Common myeloid progenitor, CD34-positive (primary cell): ENCODE measurements around the gene ACRBP.

Experiments used
- CTCF ChIA-PET: fragments of 350-600 bp; sonication (Branson Sonifier 250); formaldehyde crosslinking; loops from one replicate; lab custom pipeline; 2021; ENCODE audit warnings: antibody characterized with exemption; lab: Charles Lee
- POLR2A ChIA-PET: fragments of 350-600 bp; sonication (Branson Sonifier 250); formaldehyde crosslinking; loops from one replicate; lab custom pipeline; 2021; ENCODE audit warnings: antibody characterized with exemption; lab: Charles Lee
- DNase-seq, 3 donors: peaks; one replicate each; pipeline versions ENCODE4 v3.0.0 to v3.0.0-alpha.2; 2013
- H3K27ac ChIP-seq, 2 experiments: 1 replicate in 1 of 2; 2 replicates in 1 of 2; pipeline ENCODE4 v1.7.0; 2013; ENCODE audit warnings: inconsistent platforms in 2 of 2, low read length in 2 of 2, mild to moderate bottlenecking in 2 of 2, low read depth in 1 of 2, moderate library complexity in 1 of 2; ENCODE audit not compliant: severe bottlenecking in 2 of 2, insufficient read depth in 1 of 2, poor library complexity in 1 of 2
- H3K27me3 ChIP-seq, 5 experiments: replicated peaks in 2 of 5; 1 replicate in 3 of 5; 2 replicates in 2 of 5; pipeline versions ENCODE4 v1.6.1 to v1.7.0; 2013; ENCODE audit warnings: low read length in 4 of 5, mild to moderate bottlenecking in 2 of 5, moderate library complexity in 2 of 5, inconsistent platforms in 1 of 5; ENCODE audit not compliant: insufficient read depth in 5 of 5, control insufficient read depth in 4 of 5
- H3K36me3 ChIP-seq, 4 experiments: 1 replicate in 2 of 4; 2 replicates in 2 of 4; pipeline versions ENCODE4 v1.6.1 to v1.7.0; 2013; ENCODE audit warnings: low read length in 3 of 4, control low read depth in 1 of 4, mild to moderate bottlenecking in 1 of 4; ENCODE audit not compliant: control insufficient read depth in 4 of 4, insufficient read depth in 4 of 4
- H3K4me1 ChIP-seq, 4 experiments: 1 replicate in 3 of 4; 2 replicates in 1 of 4; pipeline versions ENCODE4 v1.6.1 to v1.7.1; 2013; ENCODE audit warnings: low read length in 3 of 4, mild to moderate bottlenecking in 3 of 4, control low read depth in 1 of 4, inconsistent platforms in 1 of 4, moderate library complexity in 1 of 4; ENCODE audit not compliant: control insufficient read depth in 4 of 4, insufficient read depth in 4 of 4; ENCODE audit errors: control extremely low read depth in 1 of 4
- H3K4me3 ChIP-seq, 7 experiments: 1 replicate in 4 of 7; 2 replicates in 3 of 7; pipeline versions ENCODE4 v1.5.1 to v1.7.0; 2013; ENCODE audit warnings: mild to moderate bottlenecking in 7 of 7, low read length in 6 of 7, moderate library complexity in 6 of 7, inconsistent platforms in 2 of 7, low read depth in 2 of 7, control low read depth in 1 of 7; ENCODE audit not compliant: insufficient read depth in 4 of 7, control insufficient read depth in 1 of 7; ENCODE audit errors: extremely low read depth in 1 of 7
- H3K9me3 ChIP-seq, 5 experiments: 1 replicate in 4 of 5; 2 replicates in 1 of 5; pipeline versions ENCODE4 v1.6.1 to v1.7.1; 2013; ENCODE audit warnings: low read length in 4 of 5, mild to moderate bottlenecking in 2 of 5, inconsistent platforms in 1 of 5, low read depth in 1 of 5, moderate library complexity in 1 of 5; ENCODE audit not compliant: control insufficient read depth in 4 of 5, insufficient read depth in 2 of 5; ENCODE audit errors: control extremely low read depth in 1 of 5
- WGBS: methylation state at CpG from one replicate; pipeline ENCODE4 v1.1.5; 2013; ENCODE audit not compliant: insufficient coverage; 5-methylcytosine and 5-hydroxymethylcytosine counted together

ACRBP gene

GRCh38 chr12:6607751-6608591, 39.3 kb downstream of the ACRBP start:
- Histone ChIP-seq H3K4me3 (peak overlapping the region in 5 of 7 experiments; percentile 19 to 42 (median 26)), H3K9me3 (no peaks in the 10 kb centered on the region), H3K27me3 (no peaks in the 10 kb centered on the region), H3K4me1 (peaks cover 34 to 75% (median 65%) of the 10 kb centered on the region in 4 experiments), H3K36me3 (peaks cover 0 to 24% (median 5%) of the 10 kb centered on the region in 4 experiments), H3K27ac (peak overlapping the region in 1 of 2 experiments; percentile 43)
- CTCF ChIA-PET: interaction anchor here (0.9 to 1.2 kb wide), 3 partner anchors 9 to 79 kb away, joined by 3 to 5 read pairs (median 4); no protein-coding TSS in a partner anchor
- peak; percentile 87 to 94 (median 93) for DNase-seq
- POLR2A ChIA-PET: interaction anchor here (0.6 to 0.9 kb wide), 2 partner anchors 13 to 81 kb away, joined by 3 read pairs; partner anchors contain the start of gene ZNF384
- 2% methylated on average over 5 of the region's 8 CpGs for WGBS

GRCh38 chr12:6606331-6607131, 40.7 kb downstream of the ACRBP start:
- Histone ChIP-seq H3K4me1 (peaks cover 32 to 72% (median 62%) of the 10 kb centered on the region in 4 experiments), H3K4me3 (peak overlapping the region; percentile 69 to 96 (median 82)), H3K36me3 (peaks cover 7 to 38% (median 15%) of the 10 kb centered on the region in 4 experiments), H3K27me3 (no peaks in the 10 kb centered on the region), H3K27ac (peak overlapping the region; percentile 58 to 83), H3K9me3 (no peaks in the 10 kb centered on the region)
- ChIA-PET POLR2A (interaction anchor here (0.6 to 2.0 kb wide), 3 partner anchors 11 to 83 kb away, joined by 3 to 5 read pairs (median 4); partner anchors contain the start of genes NOP2 and ZNF384), CTCF (interaction anchor here (1.0 to 2.8 kb wide), 4 partner anchors 15 to 78 kb away, joined by 4 to 11 read pairs (median 6); no protein-coding TSS in a partner anchor)
- WGBS: under 1% methylated on average over 33 of the region's 70 CpGs
- DNase-seq: peak in 2 of 3 donors; percentile 51 to 61

- H3K36me3 ChIP-seq: peaks cover 16 to 47% (median 22%) of the 10 kb centered on the region in 4 experiments
- peak in 1 of 3 donors; percentile 27 for DNase-seq
- H3K4me1 ChIP-seq: peaks cover 24 to 64% (median 54%) of the 10 kb centered on the region in 4 experiments
- no peaks in the 10 kb centered on the region for H3K27me3 ChIP-seq
- ChIA-PET CTCF (interaction anchor here (0.8 to 2.8 kb wide), 8 partner anchors 14 to 87 kb away, joined by 3 to 11 read pairs (median 4); partner anchors contain the start of gene NOP2), POLR2A (interaction anchor here (0.5 to 2.0 kb wide), 4 partner anchors 10 to 131 kb away, joined by 3 to 6 read pairs (median 4); partner anchors contain the start of gene NOP2)
- 5% methylated on average over 12 of the region's 18 CpGs for WGBS
- H3K27ac ChIP-seq: peak overlapping the region; percentile 29 to 83
- no peaks in the 10 kb centered on the region for H3K9me3 ChIP-seq
- peak overlapping the region; percentile 69 to 96 (median 82) for H3K4me3 ChIP-seq
Observed at GRCh38 chr12:6605421-6606330, 41.6 kb downstream of the ACRBP start.

GRCh38 chr12:6604259-6605029, 42.8 kb downstream of the ACRBP start:
- Histone ChIP-seq H3K4me3 (peak overlapping the region in 6 of 7 experiments; percentile 69 to 96 (median 81)), H3K4me1 (peaks cover 24 to 61% (median 52%) of the 10 kb centered on the region in 4 experiments), H3K27me3 (no peaks in the 10 kb centered on the region), H3K9me3 (no peaks in the 10 kb centered on the region), H3K27ac (peak overlapping the region; percentile 1 to 83), H3K36me3 (peaks cover 23 to 59% (median 32%) of the 10 kb centered on the region in 4 experiments)
- no peak for DNase-seq
- ChIA-PET POLR2A (interaction anchor here (0.7 to 2.0 kb wide), 3 partner anchors 9 to 37 kb away, joined by 3 to 4 read pairs (median 4); partner anchors contain the start of gene NOP2), CTCF (interaction anchor here (0.8 to 2.8 kb wide), 13 partner anchors 10 to 80 kb away, joined by 3 to 11 read pairs (median 5); partner anchors contain the start of gene NOP2)
- whole genome bisulfite sequencing: 96% methylated on average over 4 of the region's 6 CpGs

- ChIA-PET POLR2A (interaction anchor here (0.5 to 1.6 kb wide), 4 partner anchors 9 to 68 kb away, joined by 3 to 5 read pairs (median 4); partner anchors contain the start of gene NOP2), CTCF (interaction anchor here (0.6 to 2.1 kb wide), 15 partner anchors 8 to 245 kb away, joined by 3 to 5 read pairs (median 4); no protein-coding TSS in a partner anchor)
- peaks cover 24 to 54% (median 49%) of the 10 kb centered on the region in 4 experiments for H3K4me1 ChIP-seq
- peak overlapping the region in 5 of 7 experiments; percentile 32 to 90 (median 49) for H3K4me3 ChIP-seq
- no peaks in the 10 kb centered on the region for H3K27me3 ChIP-seq
- peaks cover 29 to 69% (median 40%) of the 10 kb centered on the region in 4 experiments for H3K36me3 ChIP-seq
- 0% methylated on average over 1 of the region's 6 CpGs for WGBS
- no peaks in the 10 kb centered on the region for H3K9me3 ChIP-seq
- H3K27ac ChIP-seq: peak overlapping the region; percentile 47 to 68
- peak in 1 of 3 donors; percentile 48 for DNase-seq
Observed at GRCh38 chr12:6603095-6603567, 44.1 kb downstream of the ACRBP start.
